T-helper 1 cell treated with Interleukin-12 subunit alpha and Interleukin-12 subunit beta and Interleukin-4 antibody, amounts not matched to agents 30 ng/mL and 1 ng/mL, for 36 hours (primary cell): ENCODE results near the gene CYP11A1. TPM values are rescaled to one million over a fixed set of nuclear protein-coding genes. Genes with fewer than 3 reads are reported as not detected.
"Not testable (repeated sequence)": the region's sequence is repeated elsewhere in the genome, so short reads cannot be mapped to it uniquely, and the experiment has no call there.

Experiments
- intact Hi-C: fragments of 100-400 bp; cut with micrococcal nuclease; formaldehyde crosslinking; loops from one replicate; pipeline ENCODE4 v1.15.1; 2024
- total RNA-seq: library from RNA; stranded (reverse); gene quantifications from 2 replicates; pipeline ENCODE4 v1.2.3, GENCODE V29; 2022

CYP11A1 gene
- total RNA-seq, 1 donor from 2014 or later = not detected

- intact Hi-C loops = no loop called here
Measured at GRCh38 chr15:74376825-74377581, 9.6 kb upstream of the CYP11A1 start.

- intact Hi-C loops = no loop called here
Measured at GRCh38 chr15:74376226-74376625, 8.8 kb upstream of the CYP11A1 start.

- intact Hi-C loops = loop anchor here (1.0 to 2.0 kb wide), 6 partner anchors 8 to 1078 kb away; no protein-coding TSS in a partner anchor
Measured at GRCh38 chr15:74375303-74375693, 7.9 kb upstream of the CYP11A1 start.

GRCh38 chr15:74374648-74375302 is 7.3 kb upstream of the CYP11A1 start:
- intact Hi-C loops = loop anchor here (1.0 to 5.0 kb wide), 11 partner anchors 9 to 1078 kb away; partner anchors contain the start of genes ARID3B, EDC3 and UBL7

- intact Hi-C loops = loop anchor here (1.0 to 5.0 kb wide), 9 partner anchors 87 to 1079 kb away; partner anchors contain the start of genes ARID3B, EDC3 and UBL7
Measured at GRCh38 chr15:74373731-74374647, 6.5 kb upstream of the CYP11A1 start.

- intact Hi-C loops = loop anchor here (1.0 to 5.0 kb wide), 3 partner anchors 225 to 324 kb away; partner anchors contain the start of gene EDC3
Measured at GRCh38 chr15:74373056-74373650, 5.7 kb upstream of the CYP11A1 start.

- intact Hi-C loops = loop anchor here (5.0 kb wide), 1 partner anchor 327 kb away; the partner anchor contains the start of gene EDC3
Measured at GRCh38 chr15:74370471-74370870, 3.0 kb upstream of the CYP11A1 start.

GRCh38 chr15:74369756-74370155 is 2.3 kb upstream of the CYP11A1 start:
- intact Hi-C loops = loop anchor here (5.0 kb wide), 1 partner anchor 328 kb away; the partner anchor contains the start of gene EDC3

- intact Hi-C loops = no loop called here
Measured at GRCh38 chr15:74369084-74369745, 1.8 kb upstream of the CYP11A1 start.

- intact Hi-C loops = no loop called here
Measured at GRCh38 chr15:74368121-74368520, 675 bp upstream of the CYP11A1 start.

GRCh38 chr15:74365598-74366445 is 1.6 kb downstream of the CYP11A1 start:
- intact Hi-C loops = no loop called here

- intact Hi-C loops = no loop called here
Measured at GRCh38 chr15:74364936-74365597, 2.4 kb downstream of the CYP11A1 start.

- intact Hi-C loops = no loop called here
Measured at GRCh38 chr15:74362482-74362881, 5.0 kb downstream of the CYP11A1 start.

GRCh38 chr15:74360855-74361254 is 6.6 kb downstream of the CYP11A1 start:
- intact Hi-C loops = not testable (repeated sequence)

- intact Hi-C loops = not testable (repeated sequence)
Measured at GRCh38 chr15:74359376-74359775, 8.1 kb downstream of the CYP11A1 start.

GRCh38 chr15:74357514-74357913 is 9.9 kb downstream of the CYP11A1 start:
- intact Hi-C loops = not testable (repeated sequence)

- intact Hi-C loops = not testable (repeated sequence)
Measured at GRCh38 chr15:74356050-74356449, 11.4 kb downstream of the CYP11A1 start.

- intact Hi-C loops = not testable (repeated sequence)
Measured at GRCh38 chr15:74353992-74354391, 13.5 kb downstream of the CYP11A1 start.
